KOPT-K1 (cell line): ENCODE data around the gene TMEM50A.
"Not testable (repeated sequence)": the region's sequence is repeated elsewhere in the genome, so short reads cannot be mapped to it uniquely, and the experiment has no call there.

Source experiments
- H3K27ac ChIP-seq: fragments of 200-600 bp; sonication (generic); 2 replicates; pipeline ENCODE4 v1.5.1; 2016; ENCODE audit warnings: antibody characterized with exemption, mild to moderate bottlenecking, low read depth, low read length; ENCODE audit not compliant: poor library complexity, severe bottlenecking
- H3K36me3 ChIP-seq: fragments of 200-600 bp; sonication (generic); 2 replicates; pipeline ENCODE4 v1.5.1; 2017; ENCODE audit warnings: antibody characterized with exemption, mild to moderate bottlenecking, low read length, moderate library complexity; ENCODE audit not compliant: insufficient read depth
- H3K9me3 ChIP-seq: fragments of 200-600 bp; sonication (generic); 2 replicates; pipeline ENCODE4 v1.5.1; 2017; ENCODE audit warnings: antibody characterized with exemption, low read length, mild to moderate bottlenecking; ENCODE audit not compliant: insufficient read depth, poor library complexity, severe bottlenecking

The TMEM50A gene

GRCh38 chr1:25397549-25397948 is 59.4 kb downstream of the TMEM50A start:
- not testable (repeated sequence) for H3K36me3 ChIP-seq, H3K9me3 ChIP-seq, H3K27ac ChIP-seq

GRCh38 chr1:25398079-25398478 is 59.9 kb downstream of the TMEM50A start:
- not testable (repeated sequence) for H3K27ac ChIP-seq, H3K9me3 ChIP-seq, H3K36me3 ChIP-seq

- H3K9me3 ChIP-seq, H3K36me3 ChIP-seq, H3K27ac ChIP-seq: not testable (repeated sequence)
These were observed 65.0 kb downstream of the TMEM50A start for GRCh38 chr1:25402947-25403803.

- H3K36me3 ChIP-seq, H3K9me3 ChIP-seq, H3K27ac ChIP-seq: not testable (repeated sequence)
These were observed 67.7 kb downstream of the TMEM50A start for GRCh38 chr1:25405731-25406305.

- H3K36me3 ChIP-seq, H3K27ac ChIP-seq, H3K9me3 ChIP-seq: not testable (repeated sequence)
These were observed 71.7 kb downstream of the TMEM50A start for GRCh38 chr1:25409641-25410427.
